ACHN (cell line): ENCODE measurements around the gene VSIR.

ENCODE experiments used
- DNase-seq: peaks from one replicate; pipeline ENCODE4 v3.0.0-alpha.2; 2015
- in situ Hi-C: cut with HindIII; loops from 2 replicates; pipeline ENCODE4 v1.10.0; 2017; ENCODE audit warnings: low sequenced_read_pairs, low pct_ligation_motif_present, low pct_unique_long_range_greater_than_20kb

Gene VSIR

DNA sequence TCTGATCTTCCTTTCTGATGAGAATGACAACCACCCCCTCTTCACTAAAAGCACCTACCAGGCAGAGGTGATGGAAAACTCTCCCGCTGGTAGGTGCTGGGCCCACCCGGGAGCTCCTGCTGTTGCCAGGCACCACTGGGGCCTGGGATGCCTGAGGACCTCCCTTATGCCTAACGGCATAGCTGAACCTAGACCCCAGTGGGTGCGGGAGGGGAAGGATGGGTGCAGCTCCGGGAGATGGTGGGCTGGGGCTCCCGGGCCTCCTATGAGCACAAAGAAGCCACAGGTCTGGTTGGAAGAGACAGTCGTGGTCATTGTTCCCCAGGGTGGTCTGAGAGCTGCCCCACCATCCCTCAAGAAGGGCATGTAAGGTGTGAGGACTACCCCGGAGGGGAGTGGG lies 15.6 kb upstream of the VSIR start:
- in situ Hi-C loops = no loop called here
- no peak for DNase-seq

DNA sequence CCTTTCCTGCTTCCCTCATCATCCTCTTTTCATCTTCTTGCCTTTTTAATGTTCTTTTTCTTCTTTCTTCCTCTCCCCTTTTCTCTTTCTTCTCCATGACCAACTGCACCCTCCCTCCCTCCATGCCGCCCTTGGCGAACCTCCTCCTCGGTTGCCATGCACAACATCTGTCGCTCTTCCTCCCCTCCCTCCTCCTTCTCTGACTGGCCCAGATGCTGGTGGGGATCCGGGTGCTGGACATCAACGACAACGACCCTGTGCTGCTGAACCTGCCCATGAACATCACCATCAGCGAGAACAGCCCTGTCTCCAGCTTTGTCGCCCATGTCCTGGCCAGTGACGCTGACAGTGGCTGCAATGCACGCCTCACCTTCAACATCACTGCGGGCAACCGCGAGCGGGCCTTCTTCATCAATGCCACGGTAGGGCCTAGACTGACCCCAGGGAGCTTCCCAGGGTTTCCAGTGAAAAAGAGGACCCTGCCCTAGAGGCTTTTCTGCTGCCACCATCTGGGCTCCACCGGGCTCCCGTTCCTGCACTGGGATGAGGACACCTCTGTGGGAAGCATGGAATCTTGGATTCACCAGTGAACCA lies 11.5 kb upstream of the VSIR start:
- in situ Hi-C loops = no loop called here
- no peak for DNase-seq

DNA sequence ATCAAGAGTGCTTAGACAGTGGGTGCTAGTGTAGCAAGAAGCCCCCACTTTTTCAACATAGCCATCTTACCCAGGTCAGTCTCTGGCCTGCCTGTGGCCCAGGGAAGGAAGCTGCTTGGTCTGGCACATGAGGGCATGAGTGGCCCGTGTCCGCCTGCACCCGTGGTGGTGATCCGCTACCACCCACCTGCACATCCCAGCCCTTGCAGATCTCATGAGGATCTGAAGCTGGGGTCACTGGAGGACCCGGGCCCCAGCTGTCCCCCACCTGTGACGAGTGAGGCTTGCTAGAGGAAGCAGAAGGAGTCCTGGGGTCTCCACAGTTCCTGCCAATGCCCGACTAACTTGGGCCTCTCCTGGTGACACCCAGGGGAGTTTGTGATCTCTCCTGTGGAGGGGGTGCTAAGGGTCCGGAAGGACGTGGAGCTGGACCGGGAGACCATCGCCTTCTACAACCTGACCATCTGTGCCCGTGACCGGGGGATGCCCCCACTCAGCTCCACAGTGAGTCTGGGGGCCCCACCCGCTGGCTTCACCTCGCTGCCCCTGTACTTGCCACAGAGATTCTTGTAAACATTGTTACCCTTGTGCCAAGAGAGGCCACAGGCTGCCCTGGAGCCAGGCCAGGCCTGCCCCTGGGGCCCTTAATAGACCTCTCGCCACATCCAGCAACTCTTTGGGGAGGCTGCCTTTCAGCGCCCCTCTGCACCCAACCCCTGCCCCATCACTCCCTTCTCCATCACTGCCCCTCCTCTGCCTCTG lies 10.8 kb upstream of the VSIR start:
- in situ Hi-C loops = no loop called here
- no peak for DNase-seq

DNA sequence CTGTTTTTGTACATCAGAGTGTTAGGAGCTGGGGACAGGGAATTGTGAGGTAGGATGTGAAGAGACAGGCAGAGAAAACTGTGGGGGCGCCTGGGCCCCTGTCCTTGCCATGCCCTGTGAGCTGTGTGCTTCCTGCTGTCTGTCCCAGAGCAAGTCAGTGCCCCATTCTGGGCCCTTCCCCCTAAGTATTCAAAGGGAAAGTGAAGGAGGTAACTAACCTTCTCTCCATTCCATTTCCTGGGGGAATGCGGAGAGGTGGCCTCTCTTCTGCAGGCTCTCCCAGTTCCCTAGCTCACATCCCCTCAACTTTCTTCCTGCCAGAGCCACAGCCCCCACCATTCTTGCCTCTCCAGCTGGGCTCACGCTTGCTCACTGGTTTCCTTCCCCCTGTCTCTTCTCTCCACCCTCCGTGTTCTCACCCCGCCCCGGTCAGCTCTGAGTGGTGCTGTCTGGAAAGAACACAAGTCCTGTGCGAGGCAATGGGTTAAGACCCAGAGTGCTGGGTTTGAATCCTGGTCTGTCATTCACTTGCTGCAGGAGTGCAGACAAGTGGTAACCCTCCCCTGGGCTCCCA lies 9.7 kb upstream of the VSIR start:
- in situ Hi-C loops = no loop called here
- DNase-seq = no peak

DNA sequence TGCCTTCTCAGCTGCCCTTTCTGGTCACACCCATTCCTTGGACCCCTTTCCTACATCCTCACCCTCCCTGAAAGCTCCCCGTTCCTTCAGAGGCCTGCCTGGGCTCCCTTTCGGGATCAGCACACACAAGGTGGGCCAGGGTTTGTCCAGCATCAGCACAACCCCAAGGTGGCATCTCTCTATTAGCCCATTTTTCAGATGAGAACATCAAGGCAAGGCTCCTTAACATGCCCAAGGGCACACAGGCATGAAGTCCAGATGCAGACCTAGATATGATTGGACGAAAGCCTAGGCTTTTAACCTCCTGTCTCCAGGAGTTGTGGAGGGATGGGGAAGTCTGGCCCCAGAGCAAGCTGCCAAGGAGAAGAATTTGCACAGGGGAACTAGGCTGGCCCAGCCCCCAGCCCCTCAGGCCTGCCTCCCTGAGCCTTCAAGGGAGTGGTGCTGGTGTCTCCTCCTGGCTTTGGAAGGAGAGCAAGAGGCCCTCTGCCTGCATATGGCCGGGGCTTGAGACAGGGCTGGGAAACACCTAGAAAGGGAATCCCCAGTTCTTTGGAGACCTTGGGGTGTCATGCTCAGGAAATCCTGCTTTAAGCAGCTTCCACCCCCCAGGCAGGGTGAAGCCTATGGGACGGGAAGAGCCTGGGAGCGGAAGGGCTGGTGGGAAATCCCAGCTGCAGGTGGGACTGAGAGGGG lies 9.0 kb upstream of the VSIR start:
- in situ Hi-C loops = no loop called here
- DNase-seq = no peak

DNA sequence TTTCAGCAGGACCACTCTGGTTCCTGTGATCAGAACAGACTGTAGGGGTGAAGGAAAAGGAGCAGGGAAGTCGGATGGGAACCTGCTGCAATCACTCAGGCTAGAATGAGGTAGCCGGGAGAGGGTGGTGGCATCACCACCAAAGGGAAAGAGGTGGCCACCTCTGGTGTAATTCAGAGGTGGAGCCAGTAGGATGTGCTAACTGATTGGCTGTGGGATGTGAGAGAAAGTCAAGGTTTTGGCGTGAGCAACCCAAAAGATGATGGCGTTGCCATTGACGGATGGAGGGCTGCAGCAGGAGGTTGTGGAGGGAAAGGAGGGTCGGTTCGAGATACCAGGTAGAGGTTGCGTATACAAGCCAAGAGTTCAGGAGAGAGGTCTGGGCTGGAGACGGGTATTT lies 7.4 kb upstream of the VSIR start:
- DNase-seq = no peak
- in situ Hi-C loops = no loop called here

DNA sequence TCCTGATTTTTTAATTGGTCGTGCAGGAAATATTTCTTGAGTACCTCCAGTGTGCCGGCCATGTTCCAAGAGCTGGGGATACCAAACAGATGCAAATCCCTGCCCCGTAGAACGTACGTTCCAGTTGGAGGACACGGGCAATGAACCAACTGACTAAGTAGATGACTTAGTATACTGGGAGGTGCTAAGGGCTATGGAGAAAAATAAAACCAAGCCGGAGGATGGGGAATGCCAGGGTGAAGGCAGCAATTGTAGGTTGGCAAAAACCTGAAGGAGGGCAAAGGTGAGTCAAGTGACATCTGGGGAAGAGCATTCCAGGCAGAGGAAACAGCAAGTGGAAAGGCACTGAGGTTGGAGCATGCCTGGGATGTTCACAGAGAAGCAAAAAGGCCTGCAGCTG lies 6.8 kb upstream of the VSIR start:
- DNase-seq = no peak
- in situ Hi-C loops = no loop called here

DNA sequence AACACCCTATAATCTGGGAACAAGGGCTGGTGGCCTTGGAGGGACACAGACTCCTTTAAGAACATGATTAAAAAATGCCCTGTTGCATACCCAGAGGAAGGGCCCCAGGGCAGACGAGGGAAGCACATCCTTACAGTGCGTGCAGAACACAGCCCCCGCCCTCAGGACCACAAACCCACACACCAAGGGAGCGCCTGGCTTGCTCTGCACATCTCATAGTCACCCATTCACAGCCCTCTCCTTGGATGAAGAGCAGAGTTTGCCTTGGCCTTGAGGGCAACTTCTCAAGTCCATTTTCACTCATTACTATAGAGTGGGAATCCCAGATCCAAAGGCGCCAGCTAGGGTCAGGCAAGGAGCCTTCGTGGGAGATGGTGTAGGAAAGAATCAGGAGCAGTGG lies 6.3 kb upstream of the VSIR start:
- in situ Hi-C loops = no loop called here
- no peak for DNase-seq

DNA sequence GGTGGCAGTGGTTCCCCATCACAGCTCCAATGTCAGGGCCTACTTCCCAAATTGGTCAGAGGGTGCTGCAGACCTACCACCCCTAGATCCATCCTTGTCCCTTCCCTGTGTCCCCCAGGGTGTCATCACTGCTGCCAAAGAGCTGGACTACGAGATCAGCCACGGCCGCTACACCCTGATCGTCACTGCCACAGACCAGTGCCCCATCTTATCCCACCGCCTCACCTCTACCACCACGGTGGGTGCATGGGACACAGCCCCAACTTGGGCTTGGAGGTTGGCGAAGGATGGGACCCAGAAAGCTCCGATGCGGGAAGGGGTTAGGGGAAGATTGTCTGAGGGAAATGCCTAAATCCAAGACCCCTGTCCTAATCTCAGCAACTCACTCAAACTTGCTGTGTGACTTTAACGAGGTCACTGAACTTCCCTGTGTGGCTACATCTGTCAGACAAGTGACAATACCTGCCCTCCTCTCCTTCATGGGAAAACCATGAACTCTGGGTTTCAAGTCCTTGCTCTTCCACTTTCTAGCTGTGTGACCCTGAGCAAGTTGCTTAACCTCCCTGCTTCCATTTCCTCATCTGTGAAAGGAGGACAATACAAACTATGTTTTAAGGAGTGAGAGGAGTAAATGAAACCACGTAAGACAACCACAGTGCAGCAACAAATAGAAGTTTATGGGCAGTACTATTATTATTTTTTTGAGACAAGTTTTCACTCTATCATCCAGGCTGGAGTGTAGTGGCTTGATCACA lies 4.9 kb upstream of the VSIR start:
- in situ Hi-C loops = no loop called here
- no peak for DNase-seq

DNA sequence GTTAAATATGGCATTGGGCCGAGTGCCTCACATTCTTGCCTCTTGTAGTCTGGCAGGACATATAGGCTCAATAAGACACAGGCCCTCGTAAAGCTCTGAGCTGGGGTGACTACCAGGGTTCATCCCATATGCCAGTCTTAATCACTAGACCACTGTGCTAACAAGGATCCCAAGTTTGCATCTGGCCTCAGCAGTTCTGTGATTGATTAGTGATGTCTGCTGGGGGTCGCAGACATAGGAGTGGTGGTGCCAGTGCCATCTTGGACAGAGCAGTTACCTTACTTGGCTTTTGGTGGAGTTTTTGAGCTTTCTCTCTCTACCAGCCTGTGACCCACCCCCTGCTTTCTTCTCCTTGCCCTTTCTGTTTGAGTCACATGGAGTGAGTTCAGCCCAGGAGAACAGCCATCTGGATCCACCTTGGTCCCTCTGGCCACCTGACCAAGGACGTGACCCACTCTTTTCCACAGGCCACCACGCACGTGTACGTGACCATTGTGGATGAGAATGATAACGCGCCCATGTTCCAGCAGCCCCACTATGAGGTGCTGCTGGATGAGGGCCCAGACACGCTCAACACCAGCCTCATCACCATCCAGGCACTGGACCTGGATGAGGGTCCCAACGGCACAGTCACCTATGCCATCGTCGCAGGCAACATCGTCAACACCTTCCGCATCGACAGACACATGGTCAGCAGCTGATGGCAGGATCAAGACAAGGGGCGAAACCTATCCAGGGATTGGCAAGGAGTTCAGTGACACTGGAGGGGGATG lies 4.1 kb upstream of the VSIR start:
- DNase-seq = no peak
- in situ Hi-C loops = no loop called here

DNA sequence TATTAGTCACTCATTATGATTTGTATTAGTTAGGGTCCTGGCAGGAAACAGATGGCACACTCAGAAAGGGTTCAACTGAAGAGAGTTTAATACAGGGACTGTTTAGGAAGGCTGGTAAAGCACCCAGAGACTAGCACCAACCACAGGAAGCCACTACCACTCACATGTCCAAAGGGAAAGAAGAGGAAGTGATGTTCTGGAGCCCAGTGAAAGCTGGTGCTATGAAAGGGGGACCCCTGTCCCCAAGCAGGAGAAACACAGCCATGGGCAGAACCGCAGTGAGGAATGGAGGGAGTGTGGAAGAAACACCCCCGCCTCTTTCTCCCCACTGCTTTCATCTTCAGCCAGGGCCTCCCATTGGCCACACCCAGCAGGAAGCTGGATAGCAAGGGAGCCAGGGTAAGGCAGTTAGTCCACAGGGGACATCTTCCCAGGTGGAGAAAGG lies 3.2 kb upstream of the VSIR start:
- in situ Hi-C loops = no loop called here
- no peak for DNase-seq

DNA sequence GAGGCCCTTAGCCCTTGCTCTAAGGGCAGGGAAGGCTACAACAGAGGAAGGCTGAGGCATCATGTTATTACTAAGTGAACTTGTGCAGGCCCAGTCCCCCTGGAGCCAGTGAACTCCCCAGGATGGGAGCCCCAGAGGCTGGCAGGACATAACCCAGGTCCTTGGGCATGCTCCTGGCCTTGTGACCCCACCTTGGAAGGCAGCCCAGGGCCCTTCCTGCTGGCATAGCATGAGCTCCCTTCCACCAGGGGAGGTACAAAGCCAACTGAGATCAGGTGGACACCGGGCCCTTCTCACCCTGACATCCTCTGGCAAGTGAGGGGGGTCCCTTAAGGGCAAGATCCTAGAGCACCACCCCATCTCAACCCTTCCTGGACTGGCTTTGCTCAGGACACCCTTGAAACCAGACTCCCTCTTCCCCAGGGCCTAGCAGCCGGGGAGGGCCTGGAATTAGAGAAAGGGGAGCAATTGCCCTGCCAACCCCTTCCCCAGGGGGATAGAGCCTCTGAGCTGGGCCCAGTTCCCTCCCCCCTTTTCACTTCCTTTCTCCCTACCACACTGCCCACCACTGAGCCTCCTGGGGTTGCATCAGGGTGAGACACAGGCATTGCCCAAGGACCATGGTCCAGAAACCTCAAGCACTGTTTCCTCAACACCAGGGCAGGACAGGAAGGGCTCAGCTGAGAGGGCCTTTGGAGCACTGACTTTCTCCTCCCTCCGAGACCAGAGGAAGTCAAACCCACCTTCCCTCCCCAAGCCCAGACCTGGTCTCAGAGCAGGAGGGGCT lies 1.8 kb upstream of the VSIR start:
- DNase-seq = no peak
- in situ Hi-C loops = no loop called here

DNA sequence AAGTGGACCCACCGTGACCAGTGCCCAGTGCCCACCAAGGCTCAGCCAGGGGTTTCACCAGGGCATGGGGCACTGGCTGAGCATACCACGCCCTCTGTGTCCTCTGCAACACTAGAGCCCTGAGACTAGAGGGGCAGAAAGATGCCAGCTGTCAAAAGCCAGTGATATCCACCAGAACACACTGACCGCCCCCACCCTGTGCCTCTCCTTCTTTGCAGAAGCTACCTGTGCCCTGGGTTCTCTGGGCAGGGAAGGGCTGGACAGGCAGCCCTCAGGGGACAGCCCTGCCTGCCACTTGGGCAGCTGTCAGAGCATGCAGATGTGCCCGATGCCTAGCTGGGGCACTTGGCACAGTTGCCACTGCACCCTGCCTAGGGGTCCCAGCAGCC lies 494 bp downstream of the VSIR start:
- no peak for DNase-seq
- in situ Hi-C loops = no loop called here

DNA sequence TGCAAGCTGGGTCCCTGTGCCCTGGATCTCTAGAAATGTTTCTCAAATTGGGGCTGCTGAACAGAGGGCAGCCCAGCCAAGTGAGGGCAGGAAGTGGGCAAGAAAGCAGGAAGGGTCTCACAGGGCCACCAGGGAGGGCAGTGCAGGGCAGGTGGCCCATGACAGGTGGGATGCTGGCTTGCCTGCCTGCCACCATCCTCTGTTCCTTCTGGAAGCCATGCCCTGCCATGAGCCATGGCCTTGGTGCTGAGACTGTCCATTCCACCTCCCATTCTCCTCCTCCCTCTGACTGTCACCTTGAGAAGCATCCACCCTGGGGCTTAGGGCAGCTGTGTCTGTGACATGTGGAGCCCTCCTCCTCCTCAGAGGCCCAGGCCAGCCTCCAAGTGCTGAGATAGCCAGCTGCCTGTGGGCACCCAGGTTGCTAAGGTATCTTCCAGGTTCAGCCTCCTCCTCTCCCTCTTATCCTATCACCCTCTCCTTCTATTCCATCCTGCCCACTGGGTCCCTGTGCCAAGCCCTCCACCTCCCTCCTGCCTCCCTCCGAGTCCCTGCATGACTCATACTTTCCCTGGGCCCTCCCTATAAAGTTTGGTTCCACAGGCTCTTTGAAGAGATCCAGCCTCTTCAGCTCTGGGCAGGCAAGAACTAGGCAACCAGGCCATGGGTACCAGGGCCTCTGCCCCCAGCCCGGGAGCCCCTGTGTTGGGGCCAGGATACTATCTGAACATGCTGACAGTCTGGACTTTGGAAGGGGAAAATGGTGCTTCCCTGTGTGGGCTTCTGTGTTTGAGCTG lies 1.3 kb downstream of the VSIR start:
- peak; percentile 82 for DNase-seq

DNA sequence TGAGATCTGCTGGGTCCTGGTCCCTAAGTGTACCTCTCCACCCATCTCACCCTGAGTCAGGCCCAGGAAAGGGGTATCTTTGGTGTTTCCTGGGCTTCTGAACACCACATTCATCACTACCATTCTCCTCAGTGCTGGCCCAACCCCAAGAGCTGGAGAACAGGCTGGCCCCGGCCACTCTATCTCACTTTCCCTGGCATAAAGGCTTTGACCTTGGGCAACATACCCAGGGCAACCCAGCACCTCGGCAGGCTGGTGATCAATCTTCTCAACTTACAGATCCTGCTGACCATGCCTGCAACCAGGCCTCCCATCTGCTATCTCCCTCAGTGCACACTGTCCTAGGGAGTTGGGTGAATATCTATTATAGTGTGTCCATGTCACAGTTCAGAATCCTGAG lies 2.1 kb downstream of the VSIR start:
- in situ Hi-C loops = no loop called here
- DNase-seq = no peak

More for the DNA sequence above, 1.3 kb downstream of the VSIR start:
- in situ Hi-C loops = no loop called here

DNA sequence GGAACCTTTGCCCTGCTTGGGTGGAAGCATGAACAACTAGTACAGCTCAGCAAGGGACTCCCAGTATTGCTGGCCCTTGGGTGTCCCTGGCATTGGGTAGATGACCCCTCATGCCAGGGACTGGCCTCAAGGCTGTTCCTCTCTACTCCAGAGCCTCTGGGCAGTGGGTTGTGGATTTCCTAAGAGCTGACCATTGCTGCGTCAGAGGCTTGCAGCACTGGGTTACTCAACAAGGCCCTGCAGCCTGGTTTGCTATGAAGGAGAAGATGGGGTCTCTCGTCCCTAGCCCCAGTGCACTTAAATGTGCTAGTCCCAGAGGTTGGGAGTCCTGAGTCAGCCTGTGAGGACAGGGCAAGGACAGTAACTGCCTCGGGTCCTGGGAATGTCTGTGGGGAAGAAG lies 2.5 kb downstream of the VSIR start:
- in situ Hi-C loops = no loop called here
- DNase-seq = no peak

DNA sequence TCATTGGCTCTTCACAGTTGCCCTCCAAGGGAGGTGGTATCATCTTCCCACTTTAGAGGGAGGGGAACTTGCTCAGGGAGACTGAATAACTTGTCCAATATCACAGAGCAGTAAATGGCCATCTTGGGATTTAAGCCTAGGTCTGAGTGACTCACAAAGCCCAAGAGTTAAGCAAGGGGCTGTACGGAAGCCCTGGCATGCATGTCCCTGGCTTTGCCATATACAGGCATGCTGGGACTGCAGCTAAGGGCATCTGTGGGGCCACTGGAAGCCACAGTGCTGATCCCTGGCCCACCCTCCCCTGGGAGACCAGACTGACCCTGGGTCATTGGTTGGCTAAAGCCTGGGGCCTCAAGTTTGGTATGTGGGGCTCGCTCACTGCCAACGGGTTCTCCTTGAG lies 3.1 kb downstream of the VSIR start:
- DNase-seq = no peak
- in situ Hi-C loops = no loop called here
